Prostate gland (tissue), 2 donors: ENCODE data around the gene SLC34A1.

Source experiments
- POLR2A ChIP-seq: fragments of 450-650 bp; IDR thresholded peaks from one replicate; pipeline ENCODE4 v1.6.1; 2016; ENCODE audit warnings: antibody characterized with exemption, mild to moderate bottlenecking
- TF ChIP-seq, protein P1 (sequence below), 4 experiments: fragments of 200-600 bp in 2 of 4; fragments of 450-650 bp in 2 of 4; sonication (generic) in 2 of 4; IDR thresholded peaks; 1 replicate in 3 of 4; 2 replicates in 1 of 4; pipeline ENCODE4 v1.5.1; 2016 to 2019; ENCODE audit warnings: antibody characterized with exemption in 4 of 4, mild to moderate bottlenecking in 2 of 4, moderate library complexity in 2 of 4

DNA sequence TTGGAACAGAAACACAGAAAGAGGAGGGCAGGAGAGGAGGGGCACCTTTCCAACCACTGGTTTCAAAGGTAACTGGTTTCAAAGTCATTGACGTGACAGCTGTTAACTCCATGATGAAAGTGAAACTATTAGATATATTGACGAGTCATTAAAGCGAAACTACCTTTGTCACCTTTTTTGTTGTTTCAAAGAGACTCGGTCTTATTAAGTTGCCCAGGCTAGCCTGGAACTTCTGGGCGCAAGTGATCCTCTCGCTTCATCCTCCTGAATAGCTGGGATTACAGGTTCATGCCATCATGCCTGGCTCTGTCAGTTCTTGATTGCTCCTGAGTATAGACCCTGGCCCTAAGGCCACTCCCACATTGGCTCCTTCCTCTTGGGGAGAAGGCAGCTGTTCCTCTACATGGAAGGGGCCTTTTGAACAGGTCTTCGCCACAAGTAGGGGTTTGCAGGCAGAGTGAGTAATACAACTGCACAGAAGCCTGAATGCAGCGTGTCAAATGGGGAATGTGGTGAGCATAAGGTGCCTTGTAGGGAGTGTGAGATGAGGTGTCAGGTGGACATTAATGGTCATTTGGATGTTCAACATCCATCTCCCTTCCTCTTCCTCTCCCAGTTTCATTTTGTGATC lies 28.5 kb downstream of the SLC34A1 start:
- TF ChIP-seq POLR2A = no peak
- TF ChIP-seq, protein P1, sequence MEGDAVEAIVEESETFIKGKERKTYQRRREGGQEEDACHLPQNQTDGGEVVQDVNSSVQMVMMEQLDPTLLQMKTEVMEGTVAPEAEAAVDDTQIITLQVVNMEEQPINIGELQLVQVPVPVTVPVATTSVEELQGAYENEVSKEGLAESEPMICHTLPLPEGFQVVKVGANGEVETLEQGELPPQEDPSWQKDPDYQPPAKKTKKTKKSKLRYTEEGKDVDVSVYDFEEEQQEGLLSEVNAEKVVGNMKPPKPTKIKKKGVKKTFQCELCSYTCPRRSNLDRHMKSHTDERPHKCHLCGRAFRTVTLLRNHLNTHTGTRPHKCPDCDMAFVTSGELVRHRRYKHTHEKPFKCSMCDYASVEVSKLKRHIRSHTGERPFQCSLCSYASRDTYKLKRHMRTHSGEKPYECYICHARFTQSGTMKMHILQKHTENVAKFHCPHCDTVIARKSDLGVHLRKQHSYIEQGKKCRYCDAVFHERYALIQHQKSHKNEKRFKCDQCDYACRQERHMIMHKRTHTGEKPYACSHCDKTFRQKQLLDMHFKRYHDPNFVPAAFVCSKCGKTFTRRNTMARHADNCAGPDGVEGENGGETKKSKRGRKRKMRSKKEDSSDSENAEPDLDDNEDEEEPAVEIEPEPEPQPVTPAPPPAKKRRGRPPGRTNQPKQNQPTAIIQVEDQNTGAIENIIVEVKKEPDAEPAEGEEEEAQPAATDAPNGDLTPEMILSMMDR (IDR thresholded peaks at IDR 0.05) = no peak
